ENCODE results near the gene RAB6A.
"Not testable (repeated sequence)": the region's sequence is repeated elsewhere in the genome, so short reads cannot be mapped to it uniquely, and the experiment has no call there.

RAB6A gene

GRCh38 chr11:73715541-73715940, 45.3 kb downstream of the RAB6A start:
- H3K9ac ChIP-seq (ENCODE audit: low read depth, low read length): no peak overlapping the region
- H3K4me3 ChIP-seq (ENCODE audit: low read length): no peak overlapping the region
- H3K4me1 ChIP-seq (ENCODE audit: insufficient read depth, low read length): no peaks in the 10 kb centered on the region
- no peak overlapping the region for H3K27ac ChIP-seq (ENCODE audit: low read length)
- H3K27me3 ChIP-seq (ENCODE audit: insufficient read depth, low read length): no peaks in the 10 kb centered on the region
- no peaks in the 10 kb centered on the region for H3K9me3 ChIP-seq (ENCODE audit: insufficient read depth, low read depth, low read length)
- H3K36me3 ChIP-seq (ENCODE audit: insufficient read depth, low read depth, low read length): peaks cover 44% of the 10 kb centered on the region

DNA sequence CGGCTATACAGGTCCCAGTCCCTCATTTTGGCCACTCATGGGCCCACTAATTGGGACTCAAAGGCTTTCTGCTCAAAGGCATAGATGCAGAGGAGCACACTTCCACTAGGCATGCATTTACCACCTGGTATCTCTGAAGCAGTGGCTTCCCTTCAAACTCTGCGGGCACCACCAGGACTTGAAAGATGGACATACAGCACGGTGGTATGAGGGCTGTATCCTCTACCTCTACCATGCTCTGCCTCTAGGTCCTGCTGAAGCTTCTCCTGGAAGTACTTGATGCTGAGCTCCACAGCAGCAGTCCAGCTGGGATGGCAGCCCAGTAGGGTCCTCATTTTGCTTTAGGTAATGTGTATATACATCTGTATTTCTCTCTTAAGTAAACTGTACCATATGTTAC, 49.9 kb downstream of the RAB6A start:
- no peak overlapping the region for H3K27ac ChIP-seq (ENCODE audit: low read length)
- H3K27me3 ChIP-seq (ENCODE audit: insufficient read depth, low read length): no peaks in the 10 kb centered on the region
- H3K36me3 ChIP-seq (ENCODE audit: insufficient read depth, low read depth, low read length): peaks cover 28% of the 10 kb centered on the region
- H3K4me1 ChIP-seq (ENCODE audit: insufficient read depth, low read length): no peaks in the 10 kb centered on the region
- H3K9me3 ChIP-seq (ENCODE audit: insufficient read depth, low read depth, low read length): no peaks in the 10 kb centered on the region
- H3K4me3 ChIP-seq (ENCODE audit: low read length): no peak overlapping the region
- no peak overlapping the region for H3K9ac ChIP-seq (ENCODE audit: low read depth, low read length)

DNA sequence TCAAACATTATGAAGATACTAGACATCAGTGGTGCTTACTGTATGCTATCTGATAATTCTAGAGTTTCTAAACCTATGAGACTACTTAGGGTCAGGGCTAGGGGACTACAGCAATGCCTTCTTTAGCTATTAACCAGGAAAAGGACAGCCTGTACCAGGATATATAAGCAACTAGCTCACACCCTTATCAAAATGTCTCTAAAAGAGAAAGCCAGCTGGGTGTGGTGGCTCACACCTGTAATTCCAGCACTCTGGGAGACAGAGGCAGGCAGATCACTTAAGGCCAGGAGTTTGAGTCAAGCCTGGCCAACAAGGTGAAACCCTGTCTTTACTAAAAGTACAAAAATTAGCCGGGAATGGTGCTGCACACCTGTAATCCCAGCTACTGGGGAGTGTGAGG, 55.8 kb downstream of the RAB6A start:
- H3K27ac ChIP-seq (ENCODE audit: low read length): no peak overlapping the region
- no peaks in the 10 kb centered on the region for H3K27me3 ChIP-seq (ENCODE audit: insufficient read depth, low read length)
- H3K36me3 ChIP-seq (ENCODE audit: insufficient read depth, low read depth, low read length): peaks cover 26% of the 10 kb centered on the region
- H3K4me3 ChIP-seq (ENCODE audit: low read length): no peak overlapping the region
- no peak overlapping the region for H3K9ac ChIP-seq (ENCODE audit: low read depth, low read length)
- H3K9me3 ChIP-seq (ENCODE audit: insufficient read depth, low read depth, low read length): no peaks in the 10 kb centered on the region
- H3K4me1 ChIP-seq (ENCODE audit: insufficient read depth, low read length): no peaks in the 10 kb centered on the region

- Histone ChIP-seq H3K9ac (ENCODE audit: low read depth, low read length) (no peak overlapping the region), H3K4me1 (ENCODE audit: insufficient read depth, low read length) (no peaks in the 10 kb centered on the region), H3K27ac (ENCODE audit: low read length) (no peak overlapping the region), H3K27me3 (ENCODE audit: insufficient read depth, low read length) (no peaks in the 10 kb centered on the region), H3K4me3 (ENCODE audit: low read length) (no peak overlapping the region), H3K36me3 (ENCODE audit: insufficient read depth, low read depth, low read length) (peaks cover 6% of the 10 kb centered on the region; the same call in 1 of the 2 replicates), H3K9me3 (ENCODE audit: insufficient read depth, low read depth, low read length) (no peaks in the 10 kb centered on the region)
Measured at GRCh38 chr11:73693899-73694525, 66.9 kb downstream of the RAB6A start.

- no peaks in the 10 kb centered on the region for H3K4me1 ChIP-seq (ENCODE audit: insufficient read depth, low read length)
- no peak overlapping the region for H3K27ac ChIP-seq (ENCODE audit: low read length)
- H3K36me3 ChIP-seq (ENCODE audit: insufficient read depth, low read depth, low read length): peaks cover 12% of the 10 kb centered on the region
- no peaks in the 10 kb centered on the region for H3K9me3 ChIP-seq (ENCODE audit: insufficient read depth, low read depth, low read length)
- H3K9ac ChIP-seq (ENCODE audit: low read depth, low read length): no peak overlapping the region
- H3K27me3 ChIP-seq (ENCODE audit: insufficient read depth, low read length): no peaks in the 10 kb centered on the region
- no peak overlapping the region for H3K4me3 ChIP-seq (ENCODE audit: low read length)
Measured at GRCh38 chr11:73680687-73681086, 80.2 kb downstream of the RAB6A start.

DNA sequence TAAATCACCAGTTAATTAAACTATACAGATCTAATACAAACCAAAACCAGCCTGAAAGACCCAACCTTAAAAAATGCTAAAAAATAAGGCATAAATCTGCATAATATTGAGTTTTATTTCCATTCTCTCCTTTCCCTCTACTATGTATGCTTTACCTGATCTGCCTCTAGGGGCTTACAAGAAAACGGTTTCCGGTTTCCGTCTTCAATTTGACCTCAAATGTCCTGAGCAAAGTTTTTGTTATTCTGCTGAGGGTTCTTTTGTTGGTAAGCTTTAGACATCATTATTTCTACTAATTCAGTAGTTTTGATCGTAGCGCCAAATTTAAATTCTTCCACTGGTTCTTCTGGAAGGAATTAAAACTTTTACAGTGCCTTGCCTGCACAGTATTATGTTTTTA, 84.3 kb downstream of the RAB6A start:
- H3K36me3 ChIP-seq (ENCODE audit: insufficient read depth, low read depth, low read length): peaks cover 12% of the 10 kb centered on the region
- H3K4me3 ChIP-seq (ENCODE audit: low read length); H3K9ac ChIP-seq (ENCODE audit: low read depth, low read length); H3K4me1 ChIP-seq (ENCODE audit: insufficient read depth, low read length); H3K9me3 ChIP-seq (ENCODE audit: insufficient read depth, low read depth, low read length); H3K27ac ChIP-seq (ENCODE audit: low read length); H3K27me3 ChIP-seq (ENCODE audit: insufficient read depth, low read length): not testable (repeated sequence)

DNA sequence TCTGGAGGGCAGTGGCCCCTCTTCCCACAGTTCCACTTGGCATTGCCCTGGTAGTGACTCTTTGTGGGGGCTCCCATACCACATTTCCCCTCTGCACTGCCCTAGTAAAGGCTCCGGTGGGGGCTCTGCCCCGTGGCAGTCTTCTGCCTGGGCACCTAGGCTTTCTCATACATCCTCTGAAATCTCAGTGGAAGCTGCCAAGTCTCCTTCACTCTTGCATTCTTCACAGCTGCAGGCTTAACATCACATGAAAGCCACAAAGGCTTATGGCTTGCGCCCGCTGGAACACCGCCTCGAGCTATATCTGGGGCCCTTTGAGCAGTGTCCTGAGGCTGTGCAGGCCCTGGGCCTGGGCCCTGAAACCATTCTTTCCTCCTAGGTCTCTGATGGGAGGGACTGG, 89.2 kb downstream of the RAB6A start:
- H3K4me1 ChIP-seq (ENCODE audit: insufficient read depth, low read length): no peaks in the 10 kb centered on the region

GRCh38 chr11:73670808-73671207, 90.1 kb downstream of the RAB6A start:
- Histone ChIP-seq H3K27me3 (ENCODE audit: insufficient read depth, low read length) (no peaks in the 10 kb centered on the region), H3K4me3 (ENCODE audit: low read length) (no peak overlapping the region), H3K9ac (ENCODE audit: low read depth, low read length) (no peak overlapping the region), H3K36me3 (ENCODE audit: insufficient read depth, low read depth, low read length) (no peaks in the 10 kb centered on the region), H3K4me1 (ENCODE audit: insufficient read depth, low read length) (no peaks in the 10 kb centered on the region), H3K9me3 (ENCODE audit: insufficient read depth, low read depth, low read length) (no peaks in the 10 kb centered on the region), H3K27ac (ENCODE audit: low read length) (no peak overlapping the region)

More for the DNA sequence above, 89.2 kb downstream of the RAB6A start:
- Histone ChIP-seq H3K27ac (ENCODE audit: low read length) (no peak overlapping the region), H3K36me3 (ENCODE audit: insufficient read depth, low read depth, low read length) (no peaks in the 10 kb centered on the region), H3K27me3 (ENCODE audit: insufficient read depth, low read length) (no peaks in the 10 kb centered on the region), H3K4me3 (ENCODE audit: low read length) (no peak overlapping the region), H3K9me3 (ENCODE audit: insufficient read depth, low read depth, low read length) (no peaks in the 10 kb centered on the region), H3K9ac (ENCODE audit: low read depth, low read length) (no peak overlapping the region)

DNA sequence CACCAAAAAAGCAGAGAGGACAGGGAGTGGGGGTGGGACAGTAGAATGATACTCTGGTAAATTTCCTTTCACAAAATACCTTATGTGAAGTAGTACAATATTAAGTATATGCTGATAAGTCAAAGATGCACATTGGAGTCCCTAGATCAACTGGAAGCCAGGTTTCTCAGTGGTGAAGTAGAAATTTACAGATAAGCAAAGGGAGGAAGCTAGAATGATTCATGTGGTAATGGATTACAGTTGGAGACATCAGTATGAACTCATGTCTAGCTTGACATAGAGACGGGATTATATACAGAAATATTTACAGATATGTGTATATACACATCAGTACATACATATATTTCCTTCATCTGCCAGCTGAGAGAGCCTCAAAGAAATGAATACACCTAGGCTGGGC, 93.0 kb downstream of the RAB6A start:
- Histone ChIP-seq H3K4me1 (ENCODE audit: insufficient read depth, low read length) (no peaks in the 10 kb centered on the region; the same call in 1 of the 2 replicates), H3K9me3 (ENCODE audit: insufficient read depth, low read depth, low read length) (no peaks in the 10 kb centered on the region), H3K27me3 (ENCODE audit: insufficient read depth, low read length) (peaks cover 8% of the 10 kb centered on the region; the same call in 1 of the 2 replicates)

GRCh38 chr11:73664877-73665276, 96.0 kb downstream of the RAB6A start:
- H3K36me3 ChIP-seq (ENCODE audit: insufficient read depth, low read depth, low read length): no peaks in the 10 kb centered on the region
- no peak overlapping the region for H3K27ac ChIP-seq (ENCODE audit: low read length)
- H3K4me1 ChIP-seq (ENCODE audit: insufficient read depth, low read length): peaks cover 5% of the 10 kb centered on the region; the same call in 1 of the 2 replicates
- H3K27me3 ChIP-seq (ENCODE audit: insufficient read depth, low read length): peaks cover 32% of the 10 kb centered on the region
- H3K9ac ChIP-seq (ENCODE audit: low read depth, low read length): no peak overlapping the region
- no peak overlapping the region for H3K4me3 ChIP-seq (ENCODE audit: low read length)
- H3K9me3 ChIP-seq (ENCODE audit: insufficient read depth, low read depth, low read length): no peaks in the 10 kb centered on the region

More for the DNA sequence above, 93.0 kb downstream of the RAB6A start:
- H3K27ac ChIP-seq (ENCODE audit: low read length): no peak overlapping the region
- no peak overlapping the region for H3K9ac ChIP-seq (ENCODE audit: low read depth, low read length)
- no peaks in the 10 kb centered on the region for H3K36me3 ChIP-seq (ENCODE audit: insufficient read depth, low read depth, low read length)
- no peak overlapping the region for H3K4me3 ChIP-seq (ENCODE audit: low read length)

DNA sequence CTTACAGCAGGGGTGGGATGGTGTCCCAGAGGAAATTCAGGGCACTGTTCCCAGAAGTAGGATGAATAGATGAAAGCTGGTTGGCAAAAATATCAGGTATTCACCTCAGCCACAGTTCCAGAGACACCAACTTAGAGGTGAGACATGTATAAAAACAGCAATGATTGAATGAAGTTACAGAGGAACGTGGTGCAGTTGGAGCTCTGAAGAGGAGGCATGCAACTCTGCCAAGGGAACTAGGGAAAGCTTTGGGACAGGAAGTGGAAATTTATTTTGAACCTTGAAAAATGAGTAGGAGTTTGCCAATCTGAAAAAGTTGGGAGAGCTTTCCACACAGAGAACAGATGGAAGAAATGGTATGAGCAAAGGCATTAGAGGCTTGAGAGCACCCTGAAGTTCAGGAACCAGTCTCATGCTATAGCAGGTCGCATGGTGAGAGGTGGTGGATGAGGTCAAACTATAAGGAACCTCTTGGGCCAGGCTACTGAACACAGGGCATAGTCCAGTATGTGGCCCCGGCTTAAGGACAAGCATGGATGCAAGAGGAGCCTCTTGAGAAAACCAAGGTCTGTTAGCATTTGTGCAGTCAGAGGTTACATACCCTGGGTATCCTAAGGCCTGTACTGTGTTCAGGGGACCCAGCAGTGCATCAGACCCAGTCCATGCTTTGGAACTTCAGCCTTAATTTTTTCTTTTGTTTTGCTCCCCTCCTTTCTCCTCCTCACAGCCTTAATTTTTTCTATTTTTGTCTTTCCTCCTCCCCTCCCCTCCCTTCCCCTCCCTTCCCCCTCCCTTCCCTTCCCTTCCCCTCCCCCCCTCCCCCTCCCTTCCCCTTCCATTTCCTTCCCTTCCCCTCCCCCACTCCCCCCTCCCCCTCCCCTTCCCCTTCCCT, 97.0 kb downstream of the RAB6A start:
- H3K27ac ChIP-seq (ENCODE audit: low read length): no peak overlapping the region
- H3K36me3 ChIP-seq (ENCODE audit: insufficient read depth, low read depth, low read length): no peaks in the 10 kb centered on the region
- peaks cover 5% of the 10 kb centered on the region; the same call in 1 of the 2 replicates for H3K4me1 ChIP-seq (ENCODE audit: insufficient read depth, low read length)
- peaks cover 40% of the 10 kb centered on the region for H3K27me3 ChIP-seq (ENCODE audit: insufficient read depth, low read length)
- H3K9ac ChIP-seq (ENCODE audit: low read depth, low read length): no peak overlapping the region
- no peaks in the 10 kb centered on the region for H3K9me3 ChIP-seq (ENCODE audit: insufficient read depth, low read depth, low read length)
- H3K4me3 ChIP-seq (ENCODE audit: low read length): no peak overlapping the region
